HUES6 (cell line): ENCODE measurements around the gene STAG2.
"Not testable (repeated sequence)": the region's sequence is repeated elsewhere in the genome, so short reads cannot be mapped to it uniquely, and the experiment has no call there.

Experiments used
- H3K27ac ChIP-seq: 2 replicates; pipeline ENCODE4 v1.7.0; 2013; ENCODE audit warnings: low read depth, mild to moderate bottlenecking, low read length, inconsistent platforms
- H3K27me3 ChIP-seq: 2 replicates; pipeline ENCODE4 v1.6.1; 2013; ENCODE audit warnings: low read length; ENCODE audit not compliant: control insufficient read depth, insufficient read depth
- H3K36me3 ChIP-seq: 2 replicates; pipeline ENCODE4 v1.6.1; 2013; ENCODE audit warnings: low read length; ENCODE audit not compliant: control insufficient read depth, insufficient read depth
- H3K4me1 ChIP-seq: 2 replicates; pipeline ENCODE4 v1.6.1; 2013; ENCODE audit warnings: low read length; ENCODE audit not compliant: control insufficient read depth, insufficient read depth
- H3K4me3 ChIP-seq: 2 replicates; pipeline ENCODE4 v1.5.1; 2013; ENCODE audit warnings: low read depth, low read length
- H3K9ac ChIP-seq: one replicate; pipeline ENCODE4 v1.6.1; 2013; ENCODE audit warnings: mild to moderate bottlenecking, low read length
- H3K9me3 ChIP-seq: 2 replicates; pipeline ENCODE4 v1.6.1; 2013; ENCODE audit warnings: low read depth, low read length; ENCODE audit not compliant: control insufficient read depth, insufficient read depth

The STAG2 gene

DNA sequence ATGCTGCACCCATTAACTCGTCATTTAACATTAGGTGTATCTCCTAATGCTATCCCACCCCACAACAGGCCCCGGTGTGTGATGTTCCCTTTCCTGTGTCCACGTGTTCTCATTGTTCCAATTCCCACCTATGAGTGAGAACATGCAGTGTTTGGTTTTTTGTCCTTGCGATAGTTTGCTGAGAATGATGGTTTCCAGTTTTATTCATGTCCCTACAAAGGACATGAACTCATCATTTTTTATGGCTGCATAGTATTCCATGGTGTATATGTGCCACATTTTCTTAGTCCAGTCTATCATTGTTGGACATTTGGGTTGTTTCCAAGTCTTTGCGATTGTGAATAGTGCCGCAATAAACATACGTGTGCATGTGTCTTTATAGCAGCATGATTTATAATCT, 143.0 kb downstream of the STAG2 start:
- not testable (repeated sequence) for H3K27ac ChIP-seq, H3K9me3 ChIP-seq, H3K9ac ChIP-seq, H3K4me1 ChIP-seq, H3K27me3 ChIP-seq, H3K4me3 ChIP-seq
- peaks cover 32% of the 10 kb centered on the region for H3K36me3 ChIP-seq

DNA sequence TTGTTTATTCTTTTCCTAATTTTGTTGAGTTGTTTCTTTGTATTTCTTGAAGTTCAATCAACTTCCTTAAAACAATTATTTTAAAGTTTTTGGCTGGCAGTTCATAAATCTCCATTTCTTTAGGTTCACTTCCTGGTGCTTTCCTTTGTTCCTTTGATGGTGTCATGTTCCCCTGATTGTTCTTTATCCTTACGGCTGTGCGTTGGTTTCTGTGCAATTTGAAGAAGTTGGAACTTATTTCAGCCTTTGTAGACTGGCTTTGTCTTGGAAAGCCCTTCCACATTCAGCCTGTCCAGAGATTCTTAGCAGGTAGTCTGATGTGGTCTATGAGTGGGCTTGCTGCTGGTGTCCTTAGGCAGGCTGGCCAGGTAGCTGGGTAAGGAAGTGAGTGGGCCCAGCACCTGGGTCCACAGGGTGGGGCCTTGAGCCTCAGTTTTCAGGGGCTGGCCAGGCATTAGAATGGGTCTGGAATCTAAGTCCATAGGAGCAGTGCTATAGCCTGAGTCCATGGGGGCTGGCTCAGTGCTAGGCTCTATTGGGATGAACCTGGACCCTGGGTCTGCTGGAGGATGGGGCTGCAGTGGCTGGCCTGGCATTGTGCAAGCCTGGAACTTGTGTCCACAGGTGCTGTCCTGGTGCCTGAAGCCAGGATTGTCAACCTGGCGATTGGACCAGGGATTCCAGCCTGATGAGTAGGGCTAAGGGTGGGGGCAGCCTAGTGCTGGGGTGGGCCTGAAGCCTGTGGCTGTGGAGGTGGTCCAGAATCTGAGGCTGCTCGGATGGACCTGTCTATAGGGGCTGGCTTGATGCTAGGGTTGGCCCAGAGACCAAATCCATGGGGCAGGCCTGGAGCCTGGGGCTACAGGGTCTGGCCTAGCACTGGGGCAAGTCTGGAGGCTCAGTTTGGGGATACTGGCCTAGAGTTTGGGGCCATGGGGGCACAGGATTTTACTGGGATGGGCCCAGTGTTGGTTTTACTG, 152.4 kb downstream of the STAG2 start:
- H3K4me1 ChIP-seq, result no peaks in the 10 kb centered on the region; the same call in 1 of the 2 replicates
- H3K27me3 ChIP-seq, result no peaks in the 10 kb centered on the region
- no peak overlapping the region for H3K27ac ChIP-seq
- no peak overlapping the region for H3K4me3 ChIP-seq
- no peaks in the 10 kb centered on the region for H3K36me3 ChIP-seq
- H3K9me3 ChIP-seq, result peaks cover 21% of the 10 kb centered on the region
- H3K9ac ChIP-seq, result no peak overlapping the region

DNA sequence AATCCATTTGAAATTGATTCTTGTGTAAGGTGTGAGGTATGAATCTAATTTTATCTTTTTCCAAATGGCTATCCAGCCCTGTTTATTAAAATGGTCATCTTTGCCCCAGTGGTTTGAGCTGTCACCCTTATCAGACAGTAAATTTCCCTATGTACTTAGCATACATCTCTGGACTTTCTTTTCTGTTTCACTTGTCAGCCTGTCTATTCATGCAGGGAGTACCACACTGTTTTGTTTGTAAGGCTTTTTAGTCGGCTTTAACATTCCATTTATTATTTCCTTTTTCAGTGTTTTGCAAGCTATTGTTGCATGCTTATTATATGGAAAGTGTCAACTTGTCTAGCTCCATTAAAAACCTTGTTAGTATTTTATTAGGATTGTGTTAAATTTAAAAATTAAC, 155.8 kb downstream of the STAG2 start:
- H3K27me3 ChIP-seq, result no peaks in the 10 kb centered on the region
- no peak overlapping the region for H3K4me3 ChIP-seq
- H3K9me3 ChIP-seq, result peaks cover 5% of the 10 kb centered on the region; the same call in 1 of the 2 replicates
- no peaks in the 10 kb centered on the region; the same call in 1 of the 2 replicates for H3K4me1 ChIP-seq
- H3K27ac ChIP-seq, result no peak overlapping the region
- no peak overlapping the region for H3K9ac ChIP-seq
- H3K36me3 ChIP-seq, result no peaks in the 10 kb centered on the region

DNA sequence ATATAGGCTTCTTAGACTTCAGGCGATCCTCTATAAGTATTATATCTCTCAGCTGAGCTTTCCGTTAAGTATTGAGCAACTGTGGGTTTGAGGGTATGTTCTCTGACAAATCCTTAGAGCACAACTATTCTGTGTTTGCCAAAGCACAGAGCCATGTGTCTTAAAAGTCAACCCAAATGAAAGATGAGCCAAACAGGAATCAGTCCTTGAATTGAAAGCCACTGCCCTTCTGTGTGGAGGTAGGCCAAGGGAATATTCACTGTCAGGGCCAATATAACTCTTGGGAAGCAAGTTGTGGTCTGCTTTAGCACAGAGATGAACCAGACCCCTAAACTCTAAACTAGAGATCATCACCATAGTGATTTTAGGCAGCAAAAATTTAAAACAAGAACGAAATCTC, 164.0 kb downstream of the STAG2 start:
- no peaks in the 10 kb centered on the region for H3K36me3 ChIP-seq
- H3K4me3 ChIP-seq, result no peak overlapping the region
- no peaks in the 10 kb centered on the region for H3K4me1 ChIP-seq
- H3K9me3 ChIP-seq, result 0 out of 2 replicates have a peak, but pooled peaks cover 5% of the 10 kb centered on the region
- no peaks in the 10 kb centered on the region for H3K27me3 ChIP-seq
- H3K27ac ChIP-seq, result no peak overlapping the region
- no peak overlapping the region for H3K9ac ChIP-seq

DNA sequence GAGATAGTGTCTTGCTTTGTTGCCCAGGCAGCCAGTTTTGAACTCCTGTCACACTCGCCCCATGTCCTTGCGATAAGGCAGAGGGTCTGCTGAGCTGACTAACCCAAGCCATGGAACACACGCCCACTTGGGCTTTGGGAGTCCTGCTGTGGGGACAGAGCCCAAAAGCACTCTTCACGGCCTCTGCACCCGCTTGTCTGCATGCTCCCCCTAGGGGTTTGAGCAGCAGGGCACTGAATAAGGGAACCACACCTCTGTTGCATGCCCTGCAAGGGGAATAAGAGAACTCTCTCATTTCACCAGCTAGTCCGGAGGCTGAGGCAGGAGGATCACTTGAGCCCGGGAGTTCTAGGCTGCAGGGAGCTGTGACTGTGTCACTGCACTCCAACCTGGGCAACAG, 166.0 kb downstream of the STAG2 start:
- H3K4me3 ChIP-seq, result no peak overlapping the region
- H3K9ac ChIP-seq, result no peak overlapping the region
- H3K9me3 ChIP-seq, result 0 out of 2 replicates have a peak, but pooled peaks cover 5% of the 10 kb centered on the region
- no peaks in the 10 kb centered on the region for H3K4me1 ChIP-seq
- no peaks in the 10 kb centered on the region for H3K36me3 ChIP-seq
- no peak overlapping the region for H3K27ac ChIP-seq
- H3K27me3 ChIP-seq, result no peaks in the 10 kb centered on the region

DNA sequence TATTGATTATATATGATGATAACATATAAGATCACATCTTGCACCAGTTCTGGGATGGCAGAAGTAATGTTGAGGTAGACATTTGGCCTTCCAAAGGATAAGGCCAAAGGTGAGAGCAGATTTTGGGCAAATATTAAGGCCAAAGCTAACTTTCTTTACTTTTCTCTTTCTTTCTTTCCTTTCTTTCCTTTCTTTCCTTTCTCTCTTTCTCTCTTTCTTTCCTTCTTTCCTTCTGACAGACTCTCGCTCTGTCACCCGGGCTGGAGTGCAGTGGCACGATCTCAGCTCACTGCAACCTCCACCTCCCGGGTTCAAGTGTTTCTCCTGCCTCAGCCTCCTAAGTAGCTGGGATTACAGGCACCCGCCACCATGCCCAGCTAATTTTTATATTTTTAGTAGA, 170.9 kb downstream of the STAG2 start:
- not testable (repeated sequence) for H3K27me3 ChIP-seq, H3K9ac ChIP-seq, H3K4me3 ChIP-seq, H3K27ac ChIP-seq, H3K4me1 ChIP-seq, H3K36me3 ChIP-seq, H3K9me3 ChIP-seq

DNA sequence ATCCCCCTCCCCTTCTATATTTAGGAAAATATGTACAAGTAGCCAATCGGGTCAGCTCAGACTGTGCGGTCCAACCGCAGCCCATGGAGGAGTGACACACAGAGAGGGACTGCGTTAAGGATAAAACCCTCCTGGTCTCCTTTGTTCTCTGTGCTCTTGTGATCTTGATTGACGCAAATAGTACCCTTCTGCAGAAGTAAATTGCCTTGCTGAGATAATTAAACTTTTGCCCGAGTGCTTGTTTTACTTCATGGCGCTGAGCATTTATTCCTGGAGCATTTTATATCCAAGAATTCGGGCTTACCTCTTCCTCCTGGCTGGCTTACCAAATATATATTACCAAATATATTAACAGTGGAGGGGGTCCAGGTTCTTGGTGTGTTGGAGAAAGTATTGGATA, 184.2 kb downstream of the STAG2 start:
- H3K9ac ChIP-seq, result no peak overlapping the region
- H3K27ac ChIP-seq, result no peak overlapping the region
- peaks cover 7% of the 10 kb centered on the region for H3K4me1 ChIP-seq
- no peaks in the 10 kb centered on the region for H3K27me3 ChIP-seq
- no peaks in the 10 kb centered on the region for H3K36me3 ChIP-seq
- peaks cover 39% of the 10 kb centered on the region for H3K9me3 ChIP-seq
- no peak overlapping the region for H3K4me3 ChIP-seq

DNA sequence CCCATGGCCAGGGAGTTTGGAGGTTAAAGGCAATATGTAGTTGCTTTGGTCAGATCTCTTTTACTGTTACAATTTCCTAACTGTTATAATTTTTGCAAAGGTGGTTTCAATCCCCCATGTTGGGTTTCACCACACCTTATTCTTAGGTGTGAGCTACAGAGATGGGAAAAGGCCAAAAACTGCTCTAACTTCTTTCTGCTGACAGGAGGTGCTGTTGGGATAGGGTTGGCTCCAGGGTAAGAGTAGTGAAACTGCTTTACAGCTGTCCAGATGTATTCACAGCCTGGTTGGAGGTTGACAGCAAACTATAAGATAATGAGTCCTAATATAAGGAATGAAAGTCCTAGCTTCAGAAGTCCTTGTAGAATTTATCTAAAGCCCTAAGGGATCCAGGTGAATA, 189.7 kb downstream of the STAG2 start:
- peaks cover 26% of the 10 kb centered on the region for H3K9me3 ChIP-seq
- H3K9ac ChIP-seq, result no peak overlapping the region
- H3K36me3 ChIP-seq, result no peaks in the 10 kb centered on the region
- no peaks in the 10 kb centered on the region for H3K27me3 ChIP-seq
- H3K4me1 ChIP-seq, result no peaks in the 10 kb centered on the region
- H3K4me3 ChIP-seq, result no peak overlapping the region
- H3K27ac ChIP-seq, result no peak overlapping the region
